Adrenal gland (tissue), 5 donors: ENCODE measurements around the gene KBTBD6.

Source experiments
- POLR2A ChIP-seq, 2 donors: fragments of 450-650 bp; IDR thresholded peaks; one replicate each; pipeline ENCODE4 v1.6.1; 2017; ENCODE audit warnings: antibody characterized with exemption in 2 of 2, mild to moderate bottlenecking in 2 of 2, moderate library complexity in 1 of 2
- TF ChIP-seq, protein P1 (sequence below), 6 experiments: fragments of 450-650 bp in 4 of 6; fragments of 200-600 bp in 2 of 6; sonication (generic) in 1 of 6; IDR thresholded peaks; 1 replicate in 5 of 6; 2 replicates in 1 of 6; pipeline versions ENCODE4 v1.5.1 to v1.8.0; 2016 to 2021; ENCODE audit warnings: antibody characterized with exemption in 6 of 6, mild to moderate bottlenecking in 2 of 6, moderate library complexity in 1 of 6
- donor health status: DM: no; HTN: no; CAD: no.

DNA sequence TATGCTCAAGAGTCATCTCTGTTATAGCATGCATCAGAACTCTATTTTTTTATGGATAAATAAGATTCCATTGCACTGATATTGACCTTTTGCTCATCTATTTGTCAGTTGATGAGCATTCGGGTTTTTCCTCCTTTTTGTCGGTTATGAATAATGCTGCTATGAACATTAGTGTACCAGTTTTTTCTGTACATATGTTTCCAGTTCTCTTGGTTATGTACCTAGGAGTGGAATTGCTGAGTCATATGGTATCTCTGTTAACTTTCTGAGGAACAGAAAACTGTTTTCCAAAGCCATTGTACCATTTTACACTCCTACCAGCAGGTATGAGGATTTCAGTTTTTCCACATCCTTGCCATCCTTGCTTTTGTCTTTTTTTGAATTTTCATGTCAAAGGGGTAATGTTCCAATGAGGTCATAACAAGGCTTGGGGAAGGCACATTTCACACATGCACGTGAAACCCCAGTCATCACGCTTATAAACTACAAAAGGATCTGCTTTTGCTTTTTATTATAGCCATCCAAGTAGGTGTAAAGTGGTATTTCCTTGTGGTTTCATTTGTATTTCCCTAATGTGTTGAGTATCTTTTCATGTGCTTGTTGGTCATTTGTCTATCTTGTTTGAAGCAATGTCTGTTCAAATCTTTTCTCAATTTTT lies 47.1 kb upstream of the KBTBD6 start:
- TF ChIP-seq POLR2A (IDR thresholded peaks at IDR 0.05), result no peak
- TF ChIP-seq, protein P1, sequence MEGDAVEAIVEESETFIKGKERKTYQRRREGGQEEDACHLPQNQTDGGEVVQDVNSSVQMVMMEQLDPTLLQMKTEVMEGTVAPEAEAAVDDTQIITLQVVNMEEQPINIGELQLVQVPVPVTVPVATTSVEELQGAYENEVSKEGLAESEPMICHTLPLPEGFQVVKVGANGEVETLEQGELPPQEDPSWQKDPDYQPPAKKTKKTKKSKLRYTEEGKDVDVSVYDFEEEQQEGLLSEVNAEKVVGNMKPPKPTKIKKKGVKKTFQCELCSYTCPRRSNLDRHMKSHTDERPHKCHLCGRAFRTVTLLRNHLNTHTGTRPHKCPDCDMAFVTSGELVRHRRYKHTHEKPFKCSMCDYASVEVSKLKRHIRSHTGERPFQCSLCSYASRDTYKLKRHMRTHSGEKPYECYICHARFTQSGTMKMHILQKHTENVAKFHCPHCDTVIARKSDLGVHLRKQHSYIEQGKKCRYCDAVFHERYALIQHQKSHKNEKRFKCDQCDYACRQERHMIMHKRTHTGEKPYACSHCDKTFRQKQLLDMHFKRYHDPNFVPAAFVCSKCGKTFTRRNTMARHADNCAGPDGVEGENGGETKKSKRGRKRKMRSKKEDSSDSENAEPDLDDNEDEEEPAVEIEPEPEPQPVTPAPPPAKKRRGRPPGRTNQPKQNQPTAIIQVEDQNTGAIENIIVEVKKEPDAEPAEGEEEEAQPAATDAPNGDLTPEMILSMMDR (IDR thresholded peaks at IDR 0.05), result no peak
